Endothelial cell of umbilical vein (primary cell): ENCODE measurements around the gene ZNF423. TPM values are rescaled to one million over a fixed set of nuclear protein-coding genes. Genes with fewer than 3 reads are reported as not detected.

Experiments
- BruUV-seq: library from RNA; stranded (reverse); fragments of 400-500 nt; replicated peaks from 2 replicates; lab custom pipeline; 2021; lab: Mats Ljungman, UMichigan
- CTCF ChIA-PET: fragments of 300-600, 350-600 bp; sonication (Branson Sonifier 250); formaldehyde crosslinking; loops from one replicate; lab custom pipeline; 2021; ENCODE audit warnings: antibody characterized with exemption, inconsistent platforms; lab: Charles Lee
- POLR2A ChIA-PET: fragments of 300-600, 350-600 bp; sonication (Branson Sonifier 250); formaldehyde crosslinking; loops from one replicate; lab custom pipeline; 2021; ENCODE audit warnings: antibody characterized with exemption, inconsistent platforms; lab: Charles Lee
- DNase-seq: peaks from one replicate; pipeline ENCODE4 v3.0.0-alpha.2; 2011; ENCODE audit warnings: low read depth, low spot score
- FAIRE-seq: peaks from 2 replicates; lab custom pipeline; 2011; peaks lifted over from hg19 to GRCh38; lab: Jason Lieb, UNC
- H2AFZ ChIP-seq: 2 replicates; pipeline ENCODE4 v1.6.0; 2012; ENCODE audit warnings: low read depth, low read length, control low read depth, inconsistent platforms
- H3K27ac ChIP-seq: 2 replicates; pipeline ENCODE4 v1.5.1; 2011; ENCODE audit warnings: low read depth, mild to moderate bottlenecking, control low read depth, low read length, moderate library complexity; ENCODE audit not compliant: insufficient read depth
- H3K27me3 ChIP-seq, 2 experiments: 2 replicates each; pipeline versions ENCODE4 v1.6.0 to v1.6.1; 2011; ENCODE audit warnings: low read length in 2 of 2, mixed read lengths in 1 of 2; ENCODE audit not compliant: control insufficient read depth in 2 of 2, insufficient read depth in 2 of 2
- H3K36me3 ChIP-seq, 2 experiments: 2 replicates in 1 of 2; 3 replicates in 1 of 2; pipeline ENCODE4 v1.5.1; 2011; ENCODE audit warnings: low read length in 2 of 2, mild to moderate bottlenecking in 1 of 2, moderate library complexity in 1 of 2; ENCODE audit not compliant: control insufficient read depth in 2 of 2, insufficient read depth in 2 of 2; ENCODE audit errors: extremely low read depth in 1 of 2
- H3K4me1 ChIP-seq: 3 replicates; pipeline ENCODE4 v1.5.1; 2011; ENCODE audit warnings: mild to moderate bottlenecking, low read length; ENCODE audit not compliant: control insufficient read depth, insufficient read depth; ENCODE audit errors: extremely low read depth
- H3K4me2 ChIP-seq: 2 replicates; pipeline ENCODE4 v1.6.1; 2011; ENCODE audit warnings: low read length, control low read depth, mixed read lengths; ENCODE audit not compliant: insufficient read depth
- H3K4me3 ChIP-seq, 3 experiments: fragments of 200-600 bp in 1 of 3; sonication (generic), shearing (Covaris generic) in 1 of 3; replicated peaks in 1 of 3; 2 replicates each; pipeline ENCODE4 v1.5.1; 2011 to 2016; ENCODE audit warnings: control low read depth in 3 of 3, low read length in 3 of 3, mild to moderate bottlenecking in 2 of 3, inconsistent platforms in 1 of 3, low read depth in 1 of 3, moderate library complexity in 1 of 3; ENCODE audit not compliant: insufficient read depth in 1 of 3
- H3K79me2 ChIP-seq: 2 replicates; pipeline ENCODE4 v1.6.0; 2012; ENCODE audit warnings: low read length, inconsistent platforms; ENCODE audit not compliant: control insufficient read depth, insufficient read depth
- H3K9ac ChIP-seq: replicated peaks from 2 replicates; pipeline ENCODE3; 2011; ENCODE audit warnings: low read length, control low read depth; ENCODE audit not compliant: insufficient read depth; ENCODE audit errors: extremely low read depth
- H3K9me1 ChIP-seq: replicated peaks from 3 replicates; pipeline ENCODE4 v1.6.0; 2011; ENCODE audit warnings: mild to moderate bottlenecking, low read length; ENCODE audit not compliant: control insufficient read depth, insufficient read depth; ENCODE audit errors: extremely low read depth
- H3K9me3 ChIP-seq: replicated peaks from 2 replicates; pipeline ENCODE4 v1.5.1; 2012; ENCODE audit warnings: low read length, inconsistent platforms; ENCODE audit not compliant: control insufficient read depth, insufficient read depth
- H4K20me1 ChIP-seq: replicated peaks from 2 replicates; pipeline ENCODE3; 2011; ENCODE audit warnings: mild to moderate bottlenecking, low read length; ENCODE audit not compliant: control insufficient read depth, insufficient read depth; ENCODE audit errors: extremely low read depth
- CTCF ChIP-seq, 2 donors: IDR thresholded peaks; 1 replicate in 1 of 2; 2 replicates in 1 of 2; pipeline ENCODE4 v1.5.1; 2011; ENCODE audit warnings: low read length in 2 of 2, mild to moderate bottlenecking in 2 of 2, moderate library complexity in 2 of 2, control low read depth in 1 of 2, inconsistent platforms in 1 of 2, low read depth in 1 of 2; ENCODE audit not compliant: insufficient read depth in 1 of 2; ENCODE audit errors: extremely low read depth in 1 of 2
- EZH2 ChIP-seq: IDR thresholded peaks from 2 replicates; pipeline ENCODE4 v1.6.1; 2012; ENCODE audit warnings: borderline replicate concordance, low read depth, mild to moderate bottlenecking, moderate library complexity, low read length, inconsistent platforms; ENCODE audit not compliant: severe bottlenecking
- FOS ChIP-seq: IDR thresholded peaks from 2 replicates; pipeline ENCODE4 v1.6.1; 2011; ENCODE audit warnings: mild to moderate bottlenecking, low read length, moderate library complexity, borderline replicate concordance; ENCODE audit not compliant: insufficient read depth
- GATA2 ChIP-seq: IDR thresholded peaks from 2 replicates; pipeline ENCODE4 v1.7.0; 2011; ENCODE audit warnings: low read depth, mild to moderate bottlenecking, moderate library complexity, mixed read lengths, low read length; ENCODE audit not compliant: insufficient read length, insufficient read depth
- JUN ChIP-seq: IDR thresholded peaks from 2 replicates; pipeline ENCODE4 v1.6.1; 2011; ENCODE audit warnings: borderline replicate concordance, low read depth; ENCODE audit not compliant: insufficient read length, insufficient read depth
- MAX ChIP-seq: IDR thresholded peaks from 2 replicates; pipeline ENCODE4 v1.6.1; 2011; ENCODE audit not compliant: insufficient read depth, insufficient read length
- MYC ChIP-seq: IDR thresholded peaks from one replicate; pipeline ENCODE4 v1.6.1; 2011; ENCODE audit warnings: mild to moderate bottlenecking, low read depth, low read length
- POLR2A ChIP-seq: IDR thresholded peaks from 2 replicates; pipeline ENCODE4 v1.6.1; 2012; ENCODE audit warnings: low read depth, mild to moderate bottlenecking, control low read depth, low read length
- POLR2AphosphoS5 ChIP-seq: IDR thresholded peaks from 2 replicates; pipeline ENCODE4 v1.6.1; 2012; ENCODE audit warnings: low read depth, mild to moderate bottlenecking, control low read depth, low read length, moderate library complexity; ENCODE audit not compliant: insufficient read depth
- dilution Hi-C: fragments of 300-500 bp; cut with MboI; formaldehyde crosslinking; loops from one replicate; pipeline ENCODE4 v1.15.0; 2019; ENCODE audit warnings: low sequenced_read_pairs; ENCODE audit not compliant: extremely low pct_ligation_motif_present
- intact Hi-C: fragments of 100-400 bp; cut with micrococcal nuclease; formaldehyde crosslinking; loops from one replicate; pipeline ENCODE4 v1.10.0; 2022
- polyA plus RNA-seq, 4 experiments: library from polyadenylated mRNA; depleted of rRNA in 3 of 4; stranded (reverse) in 3 of 4; unstranded in 1 of 4; fragments of >200 nt; gene quantifications; 2 replicates each; pipeline versions ENCODE4 v1.2.1 to v1.2.3, GENCODE V29; 2011 to 2012; ENCODE audit warnings: missing spikeins in 1 of 4
- total RNA-seq: library from RNA; stranded (reverse); gene quantifications from 2 replicates; pipeline ENCODE4 v1.2.3, GENCODE V29; 2021

The ZNF423 gene
- total and polyA plus RNA-seq, 2 donors (not counting 3 experiments of a cell fraction or from before 2014, with no cell fraction given), result 2.2 to 8.1 TPM

GRCh38 chr16:49477250-49477895 is 378.5 kb downstream of the ZNF423 start:
- BruUV-seq, result no TSS peak
- H3K9me1 ChIP-seq, result no peaks in the 10 kb centered on the region

More at GRCh38 chr16:49477250-49477895, 378.5 kb downstream of the ZNF423 start:
- H3K79me2 ChIP-seq, result no peaks in the 10 kb centered on the region
- no peaks in the 10 kb centered on the region for H3K9me3 ChIP-seq
- CTCF ChIA-PET, result no interaction called here
- no peak for FAIRE-seq
- H4K20me1 ChIP-seq, result no peaks in the 10 kb centered on the region
- H3K27me3 ChIP-seq, result no peaks in the 10 kb centered on the region
- intact Hi-C loops (no loop called here), dilution Hi-C loops (no loop called here)
- TF ChIP-seq MYC (no peak), POLR2AphosphoS5 (no peak), GATA2 (no peak), CTCF (IDR thresholded peaks at IDR 0.05; ENCODE audit: extremely low read depth in 1 of 2, insufficient read depth in 1 of 2, low read depth in 1 of 2, low read length in 2 of 2) (no peak), POLR2A (no peak), JUN (no peak), EZH2 (no peak), FOS (no peak), MAX (no peak)
- H2AFZ ChIP-seq, result no peak overlapping the region
- no peak overlapping the region for H3K9ac ChIP-seq
- no peak overlapping the region for H3K4me3 ChIP-seq
- no peak overlapping the region for H3K27ac ChIP-seq
- no peak overlapping the region for H3K4me2 ChIP-seq
- no peaks in the 10 kb centered on the region for H3K4me1 ChIP-seq
- POLR2A ChIA-PET, result no interaction called here
- H3K36me3 ChIP-seq, result no peaks in the 10 kb centered on the region
- DNase-seq, result no peak
